B cell (primary cell): ENCODE results near the gene TNFRSF13B. TPM values are rescaled to one million over a fixed set of nuclear protein-coding genes. Genes with fewer than 3 reads are reported as not detected.

Experiments
- ATAC-seq: fragments of 200-7000 bp; cut with Tn5 transposase; one replicate; pipeline ENCODE4 v1.10.0; 2021; ENCODE audit warnings: low read depth, mild to moderate bottlenecking, moderate number of reproducible peaks, moderate library complexity
- CTCF ChIA-PET: fragments of 350-600 bp; sonication (Branson Sonifier 250); formaldehyde crosslinking; loops from one replicate; lab custom pipeline; 2021; ENCODE audit warnings: antibody characterized with exemption, inconsistent platforms; lab: Charles Lee
- POLR2A ChIA-PET: fragments of 350-600 bp; sonication (Branson Sonifier 250); formaldehyde crosslinking; loops from one replicate; lab custom pipeline; 2021; ENCODE audit warnings: antibody characterized with exemption; lab: Charles Lee
- DNase-seq: peaks from one replicate; pipeline ENCODE4 v3.0.0; 2013
- H2AFZ ChIP-seq: 2 replicates; pipeline ENCODE4 v1.6.1; 2012; ENCODE audit warnings: mild to moderate bottlenecking, low read depth, low read length; ENCODE audit not compliant: insufficient read depth, poor library complexity, severe bottlenecking
- H3K27ac ChIP-seq, 2 donors: 1 replicate in 1 of 2; 2 replicates in 1 of 2; pipeline ENCODE4 v1.5.1; 2012 to 2013; ENCODE audit warnings: low read length in 2 of 2, mild to moderate bottlenecking in 2 of 2, moderate library complexity in 1 of 2
- H3K27me3 ChIP-seq, 4 experiments: fragments of 200-600 bp in 1 of 4; sonication (generic) in 1 of 4; replicated peaks in 1 of 4; 1 replicate in 2 of 4; 2 replicates in 2 of 4; pipeline versions ENCODE4 v1.6.1 to v1.7.0; 2013 to 2016; ENCODE audit warnings: low read length in 3 of 4, mild to moderate bottlenecking in 2 of 4, mixed read lengths in 1 of 4, moderate library complexity in 1 of 4; ENCODE audit not compliant: insufficient read depth in 4 of 4, control insufficient read depth in 3 of 4; ENCODE audit errors: control extremely low read depth in 1 of 4
- H3K36me3 ChIP-seq, 2 experiments: replicated peaks in 1 of 2; 1 replicate in 1 of 2; 2 replicates in 1 of 2; pipeline versions ENCODE4 v1.6.1 to v1.7.1; 2013; ENCODE audit warnings: low read length in 1 of 2; ENCODE audit not compliant: insufficient read depth in 2 of 2, control insufficient read depth in 1 of 2; ENCODE audit errors: control extremely low read depth in 1 of 2, extremely low read depth in 1 of 2
- H3K4me1 ChIP-seq, 2 donors: fragments of 200-600 bp in 1 of 2; sonication (generic) in 1 of 2; 1 replicate in 1 of 2; 2 replicates in 1 of 2; pipeline versions ENCODE4 v1.5.1 to v1.6.1; 2013 to 2017; ENCODE audit warnings: low read length in 2 of 2; ENCODE audit not compliant: control insufficient read depth in 2 of 2, insufficient read depth in 2 of 2
- H3K4me2 ChIP-seq: replicated peaks from 2 replicates; pipeline ENCODE3; 2012; ENCODE audit warnings: mild to moderate bottlenecking, low read depth, low read length; ENCODE audit not compliant: poor library complexity, severe bottlenecking
- H3K4me3 ChIP-seq, 5 experiments: fragments of 200-600 bp in 1 of 5; sonication (generic) in 1 of 5; 1 replicate in 3 of 5; 2 replicates in 2 of 5; pipeline versions ENCODE4 v1.5.1 to v1.7.0; 2011 to 2016; ENCODE audit warnings: low read length in 4 of 5, mild to moderate bottlenecking in 4 of 5, low read depth in 2 of 5, control low read depth in 1 of 5, moderate library complexity in 1 of 5; ENCODE audit not compliant: insufficient read depth in 1 of 5; ENCODE audit errors: control extremely low read depth in 1 of 5, extremely low read depth in 1 of 5
- H3K79me2 ChIP-seq: fragments of 200-600 bp; sonication (generic); one replicate; pipeline ENCODE4 v1.6.0; 2016; ENCODE audit warnings: low read length; ENCODE audit not compliant: control insufficient read depth, insufficient read depth
- H3K9ac ChIP-seq: fragments of 200-600 bp; sonication (generic); 2 replicates; pipeline ENCODE4 v1.6.1; 2017; ENCODE audit warnings: mild to moderate bottlenecking, low read length, moderate library complexity
- H3K9me3 ChIP-seq, 3 donors: one replicate each; pipeline versions ENCODE4 v1.6.1 to v1.7.1; 2013; ENCODE audit warnings: low read length in 2 of 3; ENCODE audit not compliant: control insufficient read depth in 2 of 3, insufficient read depth in 1 of 3; ENCODE audit errors: control extremely low read depth in 1 of 3
- H4K20me1 ChIP-seq: 2 replicates; pipeline ENCODE4 v1.6.0; 2012; ENCODE audit warnings: mild to moderate bottlenecking, low read length; ENCODE audit not compliant: insufficient read depth, control insufficient read depth, poor library complexity, severe bottlenecking
- H3K27ac Mint-ChIP-seq: one replicate; pipeline ENCODE4 v1.8.0; 2021; ENCODE audit warnings: mixed read lengths
- H3K27me3 Mint-ChIP-seq: one replicate; pipeline ENCODE4 v1.8.0; 2021; ENCODE audit warnings: mixed read lengths
- H3K4me1 Mint-ChIP-seq: one replicate; pipeline ENCODE4 v1.8.0; 2021; ENCODE audit warnings: mixed read lengths
- H3K4me3 Mint-ChIP-seq: one replicate; pipeline ENCODE4 v1.8.0; 2021; ENCODE audit warnings: mixed read lengths
- H3K9me3 Mint-ChIP-seq: one replicate; pipeline ENCODE4 v1.8.0; 2022; ENCODE audit warnings: mixed read lengths; ENCODE audit not compliant: insufficient read depth
- CTCF ChIP-seq: fragments of 200-600 bp; IDR thresholded peaks from one replicate; pipeline ENCODE4 v1.8.0; 2022; ENCODE audit warnings: antibody characterized with exemption, mild to moderate bottlenecking
- EZH2 ChIP-seq: IDR thresholded peaks from 2 replicates; pipeline ENCODE4 v1.6.1; 2012; ENCODE audit warnings: borderline replicate concordance, low read depth, mild to moderate bottlenecking, moderate library complexity, low read length; ENCODE audit not compliant: insufficient read depth, poor library complexity, severe bottlenecking
- WGBS: methylation state at CpG from one replicate; pipeline ENCODE4 v1.1.5; 2013; ENCODE audit warnings: missing lambda C conversion rate; ENCODE audit not compliant: insufficient coverage; 5-methylcytosine and 5-hydroxymethylcytosine counted together
- intact Hi-C: fragments of 100-400 bp; cut with micrococcal nuclease; formaldehyde crosslinking; loops from one replicate; pipeline ENCODE4 v1.10.0; 2022
- polyA plus RNA-seq: library from polyadenylated mRNA; depleted of rRNA; stranded (reverse); fragments of >200 nt; gene quantifications from 2 replicates; pipeline ENCODE4 v1.2.3, GENCODE V29; 2012
- total RNA-seq, 2 donors: library from RNA; stranded (reverse); fragments of 120-200 nt in 1 of 2; gene quantifications; 1 replicate in 1 of 2; 2 replicates in 1 of 2; pipeline versions ENCODE4 v1.2.3 to v1.2.4, GENCODE V29; 2013 to 2022

TNFRSF13B gene
- total and polyA plus RNA-seq, 2 donors (not counting 1 experiment from before 2014, with no cell fraction given) = 74.5 to 219 TPM

- H3K27me3 ChIP-seq = no peaks in the 10 kb centered on the region
- H3K4me1 ChIP-seq = peaks cover 10 to 14% of the 10 kb centered on the region in 2 donors
- H3K4me3 ChIP-seq = no peak overlapping the region
- H3K27ac ChIP-seq = no peak overlapping the region
- DNase-seq (no peak), ATAC-seq (no peak)
- CTCF ChIA-PET = interaction anchor here (8.6 to 17.6 kb wide), 2 partner anchors 22 to 80 kb away, joined by 88 to 317 read pairs; partner anchors contain the start of gene TNFRSF13B
- peaks cover 4% of the 10 kb centered on the region for H3K79me2 ChIP-seq
- Mint-ChIP-seq H3K4me3 (no peak overlapping the region), H3K4me1 (peaks cover 10% of the 10 kb centered on the region), H3K9me3 (no peaks in the 10 kb centered on the region), H3K27ac (no peak overlapping the region), H3K27me3 (no peaks in the 10 kb centered on the region)
- H4K20me1 ChIP-seq = no peaks in the 10 kb centered on the region
- H3K4me2 ChIP-seq = no peak overlapping the region
- intact Hi-C loops = no loop called here
- no peaks in the 10 kb centered on the region for H3K36me3 ChIP-seq
- TF ChIP-seq EZH2 (no peak), CTCF (no peak)
- no peak overlapping the region for H3K9ac ChIP-seq
- WGBS = 87% methylated on average over 6 of the region's 7 CpGs
- H2AFZ ChIP-seq = no peak overlapping the region
- POLR2A ChIA-PET = no interaction called here
- H3K9me3 ChIP-seq = peaks cover 0 to 4% (median 1%) of the 10 kb centered on the region in 3 donors
Measured at GRCh38 chr17:16995930-16996329, 24.0 kb upstream of the TNFRSF13B start.

GRCh38 chr17:16994631-16995030 is 22.7 kb upstream of the TNFRSF13B start:
- H3K79me2 ChIP-seq = peaks cover 4% of the 10 kb centered on the region
- no peak for DNase-seq
- H3K9ac ChIP-seq = no peak overlapping the region
- no peak for ATAC-seq
- intact Hi-C loops = no loop called here
- peaks cover 0 to 4% (median 1%) of the 10 kb centered on the region in 3 donors for H3K9me3 ChIP-seq
- no peak overlapping the region for H3K4me2 ChIP-seq
- WGBS = 86% methylated on average over 1 of the region's 2 CpGs
- no peak overlapping the region for H3K4me3 ChIP-seq
- ChIA-PET CTCF (interaction anchor here (0.8 to 17.6 kb wide), 4 partner anchors 21 to 183 kb away, joined by 3 to 317 read pairs (median 46); partner anchors contain the start of gene TNFRSF13B), POLR2A (no interaction called here)
- H3K36me3 ChIP-seq = no peaks in the 10 kb centered on the region
- Mint-ChIP-seq H3K4me1 (peaks cover 22% of the 10 kb centered on the region), H3K9me3 (no peaks in the 10 kb centered on the region), H3K27me3 (no peaks in the 10 kb centered on the region), H3K4me3 (no peak overlapping the region), H3K27ac (no peak overlapping the region)
- no peak for TF ChIP-seq EZH2
- TF ChIP-seq CTCF = no peak
- H2AFZ ChIP-seq = no peak overlapping the region
- H3K4me1 ChIP-seq = peaks cover 23 to 27% of the 10 kb centered on the region in 2 donors
- no peak overlapping the region for H3K27ac ChIP-seq
- no peaks in the 10 kb centered on the region for H3K27me3 ChIP-seq
- no peaks in the 10 kb centered on the region for H4K20me1 ChIP-seq
